Neural progenitor cell (in vitro differentiated cells): Measurements from ENCODE around the gene TMEM52.

ENCODE experiments used
- EZH2 ChIP-seq: fragments of 200-600 bp; sonication (generic); IDR thresholded peaks from 2 replicates; pipeline ENCODE4 v1.6.1; 2017; ENCODE audit warnings: antibody characterized with exemption, mild to moderate bottlenecking, moderate library complexity
- TF ChIP-seq, protein P1 (sequence below): fragments of 200-600 bp; sonication (generic); IDR thresholded peaks from 2 replicates; pipeline ENCODE4 v1.5.1; 2017; ENCODE audit warnings: antibody characterized with exemption, mild to moderate bottlenecking

DNA sequence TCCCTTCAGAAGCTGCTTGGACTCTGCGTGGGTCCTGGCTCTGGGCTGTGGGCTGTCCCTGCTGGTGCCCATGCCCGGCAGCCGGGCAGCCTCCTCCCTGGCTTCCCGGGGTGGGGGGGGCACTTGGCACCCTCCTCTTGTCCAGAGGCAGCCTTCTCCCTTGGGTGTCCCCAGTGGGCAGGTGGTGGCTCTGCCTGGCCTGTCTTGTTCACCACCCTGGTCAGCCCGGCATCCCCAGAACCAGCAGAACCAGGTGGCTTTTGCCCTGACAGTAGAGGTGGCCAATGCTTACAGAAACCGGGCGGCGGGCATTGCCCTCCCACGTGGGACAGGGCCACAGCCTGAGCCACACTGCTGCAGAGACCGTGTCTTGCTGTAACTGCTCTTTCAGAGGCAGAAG is 46.5 kb upstream of the TMEM52 start:
- TF ChIP-seq, protein P1, sequence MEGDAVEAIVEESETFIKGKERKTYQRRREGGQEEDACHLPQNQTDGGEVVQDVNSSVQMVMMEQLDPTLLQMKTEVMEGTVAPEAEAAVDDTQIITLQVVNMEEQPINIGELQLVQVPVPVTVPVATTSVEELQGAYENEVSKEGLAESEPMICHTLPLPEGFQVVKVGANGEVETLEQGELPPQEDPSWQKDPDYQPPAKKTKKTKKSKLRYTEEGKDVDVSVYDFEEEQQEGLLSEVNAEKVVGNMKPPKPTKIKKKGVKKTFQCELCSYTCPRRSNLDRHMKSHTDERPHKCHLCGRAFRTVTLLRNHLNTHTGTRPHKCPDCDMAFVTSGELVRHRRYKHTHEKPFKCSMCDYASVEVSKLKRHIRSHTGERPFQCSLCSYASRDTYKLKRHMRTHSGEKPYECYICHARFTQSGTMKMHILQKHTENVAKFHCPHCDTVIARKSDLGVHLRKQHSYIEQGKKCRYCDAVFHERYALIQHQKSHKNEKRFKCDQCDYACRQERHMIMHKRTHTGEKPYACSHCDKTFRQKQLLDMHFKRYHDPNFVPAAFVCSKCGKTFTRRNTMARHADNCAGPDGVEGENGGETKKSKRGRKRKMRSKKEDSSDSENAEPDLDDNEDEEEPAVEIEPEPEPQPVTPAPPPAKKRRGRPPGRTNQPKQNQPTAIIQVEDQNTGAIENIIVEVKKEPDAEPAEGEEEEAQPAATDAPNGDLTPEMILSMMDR: no peak
- TF ChIP-seq EZH2: no peak
